ENCODE measurements around the gene STK39. TPM values are rescaled to one million over a fixed set of nuclear protein-coding genes. Genes with fewer than 3 reads are reported as not detected.
"Not testable (repeated sequence)": the region's sequence is repeated elsewhere in the genome, so short reads cannot be mapped to it uniquely, and the experiment has no call there.

Gene STK39
- total and polyA plus RNA-seq, 4 donors, result 8.5 to 18.7 (median 11.2) TPM

- TF ChIP-seq CTCF (IDR thresholded peaks at IDR 0.05; ENCODE audit: control extremely low read depth, extremely low read depth), result no peak
- H3K27ac ChIP-seq (ENCODE audit: low read depth in 1 of 2, low read length in 1 of 2), result no peak overlapping the region
- ATAC-seq (ENCODE audit: insufficient read depth, low FRiP score) (no peak), DNase-seq (no peak)
- no peaks in the 10 kb centered on the region for H3K9me3 ChIP-seq (ENCODE audit: control insufficient read depth in 4 of 4, insufficient read depth in 3 of 4, low read length in 3 of 4)
- H3K4me1 ChIP-seq (ENCODE audit: control insufficient read depth in 5 of 5, insufficient read depth in 5 of 5, low read length in 5 of 5), result no peaks in the 10 kb centered on the region
- no peak overlapping the region for H3K9ac ChIP-seq (ENCODE audit: insufficient read depth in 1 of 2, low read length in 2 of 2)
- H3K36me3 ChIP-seq (ENCODE audit: control insufficient read depth in 4 of 4, insufficient read depth in 4 of 4, low read length in 4 of 4), result no peaks in the 10 kb centered on the region
- WGBS, 2 donors, result 49 to 97% methylated on average over 2 of the region's 2 CpGs
- no peak overlapping the region for H3K4me3 ChIP-seq
- H3K27me3 ChIP-seq (ENCODE audit: control insufficient read depth in 3 of 3, insufficient read depth in 3 of 3, low read length in 2 of 3), result no peaks in the 10 kb centered on the region
Measured at GRCh38 chr2:168286535-168286934, 39.1 kb upstream of the STK39 start.

- H3K9ac ChIP-seq (ENCODE audit: insufficient read depth in 1 of 2, low read length in 2 of 2), result no peak overlapping the region
- no peak for TF ChIP-seq CTCF (IDR thresholded peaks at IDR 0.05; ENCODE audit: control extremely low read depth, extremely low read depth)
- H3K36me3 ChIP-seq (ENCODE audit: control insufficient read depth in 4 of 4, insufficient read depth in 4 of 4, low read length in 4 of 4), result no peaks in the 10 kb centered on the region
- ATAC-seq (ENCODE audit: insufficient read depth, low FRiP score) (no peak), DNase-seq (no peak)
- no peaks in the 10 kb centered on the region for H3K9me3 ChIP-seq (ENCODE audit: control insufficient read depth in 4 of 4, insufficient read depth in 3 of 4, low read length in 3 of 4)
- H3K4me3 ChIP-seq, result no peak overlapping the region
- H3K4me1 ChIP-seq (ENCODE audit: control insufficient read depth in 5 of 5, insufficient read depth in 5 of 5, low read length in 5 of 5), result no peaks in the 10 kb centered on the region
- 82 to 88% methylated on average over 5 of the region's 5 CpGs for WGBS, 2 donors
- no peak overlapping the region for H3K27ac ChIP-seq (ENCODE audit: low read depth in 1 of 2, low read length in 1 of 2)
- H3K27me3 ChIP-seq (ENCODE audit: control insufficient read depth in 3 of 3, insufficient read depth in 3 of 3, low read length in 2 of 3), result no peaks in the 10 kb centered on the region
Measured at GRCh38 chr2:168278424-168278888, 31.1 kb upstream of the STK39 start.

- Histone ChIP-seq H3K4me3 (no peak overlapping the region), H3K4me1 (ENCODE audit: control insufficient read depth in 5 of 5, insufficient read depth in 5 of 5, low read length in 5 of 5) (no peaks in the 10 kb centered on the region), H3K9me3 (ENCODE audit: control insufficient read depth in 4 of 4, insufficient read depth in 3 of 4, low read length in 3 of 4) (no peaks in the 10 kb centered on the region), H3K36me3 (ENCODE audit: control insufficient read depth in 4 of 4, insufficient read depth in 4 of 4, low read length in 4 of 4) (no peaks in the 10 kb centered on the region), H3K9ac (ENCODE audit: insufficient read depth in 1 of 2, low read length in 2 of 2) (no peak overlapping the region), H3K27ac (ENCODE audit: low read depth in 1 of 2, low read length in 1 of 2) (no peak overlapping the region), H3K27me3 (ENCODE audit: control insufficient read depth in 3 of 3, insufficient read depth in 3 of 3, low read length in 2 of 3) (no peaks in the 10 kb centered on the region)
- DNase-seq (no peak), ATAC-seq (ENCODE audit: insufficient read depth, low FRiP score) (no peak)
- 75 to 96% methylated on average over 3 of the region's 3 CpGs for WGBS, 2 donors
- TF ChIP-seq CTCF (IDR thresholded peaks at IDR 0.05; ENCODE audit: control extremely low read depth, extremely low read depth), result no peak
Measured at GRCh38 chr2:168277276-168277675, 29.9 kb upstream of the STK39 start.

- no peak overlapping the region for H3K27ac ChIP-seq (ENCODE audit: low read depth in 1 of 2, low read length in 1 of 2)
- no peak for TF ChIP-seq CTCF (IDR thresholded peaks at IDR 0.05; ENCODE audit: control extremely low read depth, extremely low read depth)
- no peaks in the 10 kb centered on the region for H3K27me3 ChIP-seq (ENCODE audit: control insufficient read depth in 3 of 3, insufficient read depth in 3 of 3, low read length in 2 of 3)
- peaks cover 0 to 3% (median 0%) of the 10 kb centered on the region in 4 donors for H3K9me3 ChIP-seq (ENCODE audit: control insufficient read depth in 4 of 4, insufficient read depth in 3 of 4, low read length in 3 of 4)
- DNase-seq (peak in 1 of 3 donors; percentile 29), ATAC-seq (ENCODE audit: insufficient read depth, low FRiP score) (no peak)
- H3K36me3 ChIP-seq (ENCODE audit: control insufficient read depth in 4 of 4, insufficient read depth in 4 of 4, low read length in 4 of 4), result no peaks in the 10 kb centered on the region
- 59 to 80% methylated on average over 3 of the region's 3 CpGs for WGBS, 2 donors
- no peaks in the 10 kb centered on the region for H3K4me1 ChIP-seq (ENCODE audit: control insufficient read depth in 5 of 5, insufficient read depth in 5 of 5, low read length in 5 of 5)
- no peak overlapping the region for H3K9ac ChIP-seq (ENCODE audit: insufficient read depth in 1 of 2, low read length in 2 of 2)
- no peak overlapping the region for H3K4me3 ChIP-seq
Measured at GRCh38 chr2:168272225-168272624, 24.8 kb upstream of the STK39 start.

GRCh38 chr2:168262926-168263325 lies 15.5 kb upstream of the STK39 start:
- H3K9me3 ChIP-seq (ENCODE audit: control insufficient read depth in 4 of 4, insufficient read depth in 3 of 4, low read length in 3 of 4), result peaks cover 0 to 10% (median 3%) of the 10 kb centered on the region in 4 donors
- H3K4me3 ChIP-seq; H3K9ac ChIP-seq (ENCODE audit: insufficient read depth in 1 of 2, low read length in 2 of 2); H3K36me3 ChIP-seq (ENCODE audit: control insufficient read depth in 4 of 4, insufficient read depth in 4 of 4, low read length in 4 of 4); H3K27ac ChIP-seq (ENCODE audit: low read depth in 1 of 2, low read length in 1 of 2); DNase-seq; H3K4me1 ChIP-seq (ENCODE audit: control insufficient read depth in 5 of 5, insufficient read depth in 5 of 5, low read length in 5 of 5); ATAC-seq (ENCODE audit: insufficient read depth, low FRiP score); H3K27me3 ChIP-seq (ENCODE audit: control insufficient read depth in 3 of 3, insufficient read depth in 3 of 3, low read length in 2 of 3): not testable (repeated sequence)
- WGBS, 2 donors, result 86 to 93% methylated on average over 2 of the region's 2 CpGs
